ENCODE data around the gene LECT2. TPM values are rescaled to one million over a fixed set of nuclear protein-coding genes. Genes with fewer than 3 reads are reported as not detected.

The LECT2 gene
- polyA plus RNA-seq, 3 donors = 0.79 to 2.1 (median 2.1) TPM

DNA sequence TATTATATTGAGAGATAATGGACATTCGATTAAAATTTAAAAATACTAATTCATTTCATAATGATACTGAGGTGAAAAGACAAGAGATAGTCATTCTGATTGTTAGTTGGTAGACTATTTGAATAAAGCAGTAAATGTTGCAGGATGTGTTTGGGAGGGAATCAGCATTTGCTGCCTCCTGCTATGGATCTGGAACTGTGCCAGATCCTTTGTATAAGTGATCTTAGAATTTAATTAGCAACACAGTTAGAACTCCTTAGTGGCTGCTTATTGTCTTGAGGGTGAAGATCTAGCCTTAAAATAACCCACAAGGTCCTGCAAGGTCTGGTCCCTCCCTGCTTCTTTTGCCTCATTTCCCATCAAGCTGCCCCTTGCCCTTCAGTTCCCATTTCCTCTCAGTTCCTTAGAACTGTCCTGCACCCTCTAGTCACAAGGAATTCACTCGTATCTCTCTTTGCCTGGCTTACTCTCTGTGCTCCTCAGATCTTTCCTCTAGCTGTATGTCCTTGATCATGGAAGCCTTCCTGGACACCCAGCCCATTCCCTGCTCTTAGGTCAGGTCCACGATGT, 12.5 kb downstream of the LECT2 start:
- no peak for DNase-seq (ENCODE audit: low read depth in 3 of 3, low spot score in 2 of 3)

DNA sequence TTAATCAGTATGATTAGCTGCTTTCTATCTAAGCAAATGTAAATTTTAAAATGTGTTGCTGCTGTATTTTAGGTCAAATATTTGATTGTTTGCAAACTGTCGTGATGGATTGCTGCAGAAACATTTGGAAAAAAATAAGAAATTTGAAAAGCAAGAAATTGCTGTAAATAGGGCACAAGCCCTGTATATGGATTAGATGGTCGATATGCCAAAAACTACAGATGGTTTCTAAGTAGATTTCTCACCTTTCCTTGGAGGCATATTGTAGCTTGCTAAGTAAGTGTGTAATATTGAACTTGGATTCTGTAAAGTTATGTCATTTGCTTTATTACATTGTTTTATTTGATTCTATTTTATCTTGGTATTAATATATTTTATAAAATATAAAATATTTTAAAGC, 13.1 kb downstream of the LECT2 start:
- DNase-seq (ENCODE audit: low read depth in 3 of 3, low spot score in 2 of 3) = no peak

DNA sequence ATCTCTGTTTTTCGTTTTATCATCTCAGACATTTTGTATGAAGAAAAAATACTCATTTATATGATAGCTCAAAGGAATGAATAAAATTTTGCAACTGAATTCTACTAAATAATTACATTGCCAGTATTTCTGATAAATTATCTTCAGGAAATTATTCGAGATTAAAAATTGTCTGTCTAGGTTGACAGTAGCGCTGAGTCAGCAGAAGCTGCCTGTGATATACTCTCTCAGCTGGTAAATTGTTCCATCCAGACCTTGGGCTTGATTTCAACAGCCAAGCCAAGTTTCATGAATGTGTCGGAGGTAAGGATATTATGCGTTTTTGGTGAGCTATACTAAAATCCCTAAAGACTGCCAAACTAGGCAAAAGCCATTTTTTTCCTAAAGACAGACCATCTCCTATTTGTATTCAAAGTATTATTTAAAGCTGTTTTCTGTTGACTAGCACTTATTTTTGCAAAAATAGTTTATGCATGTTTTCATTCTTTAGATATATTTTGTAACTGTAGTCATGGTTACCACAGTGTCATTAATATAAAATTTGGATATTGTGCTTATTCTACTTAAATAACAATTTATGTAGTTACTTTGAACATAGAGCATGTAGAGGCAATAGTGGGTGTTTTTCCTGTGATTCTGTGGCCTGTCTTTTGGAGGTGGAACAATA, 17.4 kb downstream of the LECT2 start:
- no peak for DNase-seq (ENCODE audit: low read depth in 3 of 3, low spot score in 2 of 3)

DNA sequence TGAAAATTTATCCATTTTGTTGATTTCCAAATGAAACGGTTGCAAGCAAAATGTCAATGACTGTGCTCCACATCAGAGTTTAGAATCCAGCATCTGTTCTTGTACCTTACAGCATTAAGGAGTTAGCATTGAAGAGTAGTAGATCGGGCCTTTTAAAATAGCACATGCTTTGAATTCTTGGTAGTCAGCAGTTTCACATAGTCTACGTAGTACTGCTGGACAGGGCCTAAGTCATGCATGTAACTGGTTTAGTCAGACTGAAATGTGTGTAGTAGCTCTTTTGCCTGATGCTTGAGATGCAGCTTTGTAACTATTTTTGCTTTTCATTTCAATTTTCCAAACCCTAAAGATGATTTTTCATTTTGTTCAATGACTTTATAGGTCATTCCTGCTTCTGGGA, 19.8 kb downstream of the LECT2 start:
- peak in 1 of 3 donors; percentile 19 for DNase-seq (ENCODE audit: low read depth in 3 of 3, low spot score in 2 of 3)

DNA sequence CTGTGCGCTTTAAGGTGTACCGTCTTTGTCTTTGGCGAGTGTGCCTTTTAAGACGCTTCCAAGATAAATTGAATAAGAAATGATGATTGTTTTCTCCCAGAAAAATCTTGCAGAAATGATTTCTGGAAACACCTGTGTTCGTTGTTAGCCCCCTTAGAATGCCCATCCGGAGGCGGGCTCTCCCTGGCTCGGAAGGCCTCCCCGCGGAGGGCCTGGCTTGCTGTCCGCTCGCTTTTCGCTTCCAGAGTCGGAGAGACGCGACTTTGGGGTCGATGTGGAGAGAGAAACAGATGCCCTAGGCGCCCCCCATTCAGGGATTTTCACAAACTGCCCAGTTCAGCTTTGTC, 23.9 kb downstream of the LECT2 start:
- peak in 1 of 3 donors; percentile 6 for DNase-seq (ENCODE audit: low read depth in 3 of 3, low spot score in 2 of 3)

DNA sequence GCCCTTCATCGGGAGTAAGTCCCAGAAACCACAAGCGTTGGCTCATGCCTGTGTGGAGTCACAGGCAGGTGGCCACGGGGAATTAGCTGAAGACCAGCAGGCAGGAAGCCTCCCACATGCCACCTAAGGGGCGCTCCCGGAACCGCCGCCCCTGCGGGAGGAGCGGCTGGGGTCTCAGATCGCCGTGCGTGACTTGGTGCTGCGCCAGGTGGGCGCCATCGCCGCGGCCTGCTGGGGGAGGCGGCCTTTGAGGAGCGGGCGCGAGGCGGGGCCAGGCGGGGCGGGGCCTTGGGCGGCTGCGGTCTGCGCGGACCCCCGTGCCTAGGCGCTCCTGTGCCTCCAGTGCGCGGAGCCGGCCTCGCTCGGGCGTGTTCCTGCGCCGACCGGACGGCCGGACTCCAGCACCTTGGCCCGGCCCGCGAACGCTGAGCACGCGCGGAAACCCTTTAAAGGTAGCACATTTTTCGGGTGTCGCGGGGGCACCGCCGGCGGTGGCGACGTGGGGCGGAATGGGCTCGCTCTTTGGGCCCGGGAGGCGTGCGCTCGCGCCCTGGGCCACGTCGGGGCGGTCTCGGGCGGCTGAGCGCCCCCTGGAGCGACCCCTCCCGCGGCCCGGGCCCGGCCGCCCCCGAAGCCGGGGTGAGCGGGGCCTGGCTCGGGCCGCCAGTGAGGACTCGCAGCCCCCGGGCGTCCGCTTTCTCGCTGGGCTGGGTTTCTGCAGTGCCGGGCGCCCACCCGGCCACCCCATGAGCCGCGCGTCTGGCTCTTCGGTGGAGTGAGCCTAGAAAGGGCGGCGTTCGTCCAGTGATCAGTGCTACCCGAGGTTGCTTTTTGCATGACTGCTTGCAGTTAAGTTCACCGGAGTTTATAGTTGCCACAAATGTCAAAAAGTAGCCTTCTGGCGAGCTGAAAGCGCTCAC, 24.5 kb downstream of the LECT2 start:
- DNase-seq (ENCODE audit: low read depth in 3 of 3, low spot score in 2 of 3) = peak in 2 of 3 donors; percentile 31 to 33

DNA sequence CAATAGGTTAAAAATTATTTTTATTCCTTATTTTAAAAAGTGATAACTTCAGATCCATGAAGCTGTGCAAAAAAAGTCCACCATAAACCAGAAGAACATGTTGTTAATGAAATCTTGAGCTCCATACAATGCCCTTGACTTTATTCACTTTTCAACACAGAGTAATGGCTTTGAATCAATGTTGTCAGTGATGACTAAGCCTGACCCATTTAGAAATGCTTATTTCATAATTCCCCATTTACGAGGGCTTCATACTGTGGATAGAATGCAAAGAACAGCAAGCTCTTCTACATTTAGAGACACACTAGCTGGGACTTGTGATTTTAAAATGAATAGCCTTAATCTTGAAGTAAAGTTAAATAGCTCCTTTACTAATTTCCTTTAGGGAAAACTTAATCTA, 33.4 kb downstream of the LECT2 start:
- DNase-seq (ENCODE audit: low read depth in 3 of 3, low spot score in 2 of 3) = no peak

DNA sequence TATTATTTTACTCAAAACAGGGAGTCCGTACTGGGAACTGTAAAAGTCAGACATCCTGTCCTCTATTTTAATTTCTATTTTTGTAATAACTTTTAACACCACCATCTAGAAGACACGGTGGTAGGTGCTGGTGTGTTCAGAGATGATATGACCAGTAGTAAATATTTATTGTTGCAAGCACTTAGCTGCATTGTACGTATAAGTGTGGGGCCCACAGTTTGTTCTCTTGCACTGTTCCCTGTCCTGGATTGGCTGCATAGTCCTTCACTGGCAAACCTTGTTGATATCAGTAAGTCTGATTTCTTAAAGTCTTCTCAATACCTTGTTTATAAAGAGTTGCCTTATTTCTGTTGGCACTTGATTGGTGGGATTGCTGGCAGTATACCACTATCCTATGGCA, 34.6 kb downstream of the LECT2 start:
- no peak for DNase-seq (ENCODE audit: low read depth in 3 of 3, low spot score in 2 of 3)

DNA sequence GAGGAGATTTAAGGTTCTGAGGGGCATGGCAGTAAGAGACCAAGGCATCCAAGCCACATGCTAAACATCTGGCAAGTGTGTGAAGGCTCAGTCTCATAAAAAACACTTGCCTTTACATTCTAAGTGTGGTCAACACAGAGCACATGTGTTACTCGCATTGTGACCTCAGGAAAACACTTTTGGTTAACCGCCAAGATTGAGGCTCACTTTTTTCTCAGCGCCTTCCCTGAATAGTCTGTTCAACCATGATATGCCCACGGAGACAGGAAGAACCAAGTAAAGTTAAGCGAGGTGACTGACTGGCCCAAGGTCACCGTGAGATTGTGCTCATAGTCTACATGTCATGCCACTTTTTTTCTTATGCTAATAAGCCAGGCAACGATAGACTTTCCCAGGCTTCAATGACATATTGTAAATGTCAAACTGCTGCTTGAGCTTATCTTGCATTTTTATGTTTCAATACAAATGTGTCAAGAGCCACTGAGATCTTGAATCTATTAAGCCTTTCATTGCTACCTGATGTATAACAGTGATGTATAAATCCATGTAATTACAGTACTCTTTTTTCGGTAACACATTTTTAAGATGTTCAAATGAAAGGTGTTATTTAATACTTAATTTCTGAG, 38.0 kb downstream of the LECT2 start:
- no peak for DNase-seq (ENCODE audit: low read depth in 3 of 3, low spot score in 2 of 3)

DNA sequence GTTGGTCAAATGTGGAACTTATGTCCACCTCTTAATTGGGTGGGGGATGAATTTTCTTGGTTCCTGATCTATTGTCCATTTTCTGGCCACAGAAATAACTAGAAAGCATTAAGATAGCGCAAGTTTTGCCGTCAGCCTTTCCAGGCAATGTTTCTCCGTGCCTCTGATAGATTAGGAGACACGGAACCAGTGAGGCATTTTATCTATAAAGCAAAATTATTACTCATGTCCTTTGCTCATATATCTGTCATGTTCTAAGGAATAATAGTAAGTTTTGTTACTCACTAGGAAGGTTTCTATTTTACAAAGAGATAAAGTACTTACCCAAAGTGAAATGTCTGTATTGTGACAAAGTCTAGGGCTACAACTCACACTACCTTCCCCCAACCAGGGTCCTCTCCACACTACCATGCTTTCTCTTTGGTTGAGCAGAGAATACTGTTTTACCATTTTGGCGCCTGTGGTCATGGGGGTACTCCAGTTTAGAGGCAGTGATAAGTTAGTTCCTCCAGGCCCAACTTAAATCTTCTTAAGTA, 39.2 kb downstream of the LECT2 start:
- DNase-seq (ENCODE audit: low read depth in 3 of 3, low spot score in 2 of 3) = no peak

DNA sequence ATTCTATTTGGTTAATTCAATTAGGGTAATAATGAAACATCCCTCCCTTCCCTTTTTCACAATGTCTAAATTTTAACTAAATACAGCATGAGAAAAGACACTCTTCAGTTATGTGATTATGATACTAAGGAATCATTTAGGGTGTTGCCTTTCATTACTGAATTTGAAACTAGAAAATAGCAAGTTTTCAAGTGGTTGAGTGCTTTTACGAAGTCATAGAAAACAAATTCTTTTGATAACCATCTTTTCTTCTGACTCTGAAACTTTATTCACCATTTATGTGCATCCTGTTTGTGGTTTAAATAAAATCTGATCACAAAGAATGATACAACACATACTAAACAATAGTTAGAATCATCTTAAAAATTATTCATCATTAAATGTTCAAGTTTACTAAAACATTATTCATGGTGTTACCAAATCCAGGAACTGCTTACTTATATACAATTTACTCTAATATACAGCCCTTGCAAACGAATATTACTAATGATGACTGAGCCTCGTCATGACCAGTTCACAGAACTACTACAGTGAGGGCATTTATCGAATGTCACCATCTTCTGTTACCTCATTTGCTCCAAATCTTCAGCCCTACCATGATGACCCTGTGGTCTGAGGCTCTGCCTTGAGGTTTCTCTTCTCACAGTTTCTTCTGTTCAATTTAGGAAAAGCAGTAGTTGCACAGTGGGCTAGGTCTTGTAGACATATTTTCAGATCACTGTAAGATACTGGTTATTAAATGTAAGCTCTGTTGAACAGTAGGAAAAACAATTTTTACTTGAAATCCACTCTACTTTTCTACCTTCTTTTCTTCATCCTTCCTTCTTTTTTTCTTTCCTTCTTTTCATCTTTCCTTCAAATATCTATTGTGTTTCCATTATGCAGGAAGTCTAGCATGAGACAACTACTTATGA, 40.8 kb downstream of the LECT2 start:
- DNase-seq (ENCODE audit: low read depth in 3 of 3, low spot score in 2 of 3) = no peak

DNA sequence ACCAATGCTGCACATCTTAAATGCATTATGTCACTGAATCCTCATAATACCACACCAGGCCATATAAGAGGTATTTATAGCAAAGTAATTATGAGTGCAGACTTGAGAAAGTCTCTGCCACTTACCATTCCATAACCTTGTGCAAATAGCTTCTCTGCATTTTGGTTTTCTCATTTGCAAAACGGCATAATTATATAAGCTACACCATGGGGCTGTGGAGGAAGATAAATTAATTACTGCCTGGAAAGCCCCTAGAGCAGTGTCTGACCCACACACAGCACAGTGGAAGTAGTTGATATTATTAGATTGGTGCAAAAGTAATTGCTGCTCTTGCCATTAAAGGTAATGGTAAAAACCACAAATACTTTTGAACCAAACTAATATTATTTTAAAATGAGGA, 49.6 kb downstream of the LECT2 start:
- no peak for DNase-seq (ENCODE audit: low read depth in 3 of 3, low spot score in 2 of 3)

DNA sequence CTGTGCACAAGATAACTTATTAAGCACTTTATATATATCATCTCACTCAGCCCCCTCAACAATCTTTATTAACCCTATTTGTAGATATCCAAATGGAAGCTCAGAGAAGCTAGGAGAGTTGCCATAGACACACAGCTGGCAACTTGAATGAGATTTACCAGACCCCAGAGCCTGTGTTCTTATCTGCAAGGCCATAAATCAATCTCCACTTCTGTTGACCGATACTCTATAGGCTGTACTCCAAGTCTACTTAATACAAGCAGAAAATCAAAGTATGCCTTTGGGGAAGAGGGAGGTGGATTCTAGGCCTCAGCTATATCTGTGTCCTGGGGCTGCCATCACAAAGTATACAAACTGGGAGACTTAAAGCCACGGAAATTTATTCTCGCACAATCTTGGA, 53.1 kb downstream of the LECT2 start:
- DNase-seq (ENCODE audit: low read depth in 3 of 3, low spot score in 2 of 3) = no peak

DNA sequence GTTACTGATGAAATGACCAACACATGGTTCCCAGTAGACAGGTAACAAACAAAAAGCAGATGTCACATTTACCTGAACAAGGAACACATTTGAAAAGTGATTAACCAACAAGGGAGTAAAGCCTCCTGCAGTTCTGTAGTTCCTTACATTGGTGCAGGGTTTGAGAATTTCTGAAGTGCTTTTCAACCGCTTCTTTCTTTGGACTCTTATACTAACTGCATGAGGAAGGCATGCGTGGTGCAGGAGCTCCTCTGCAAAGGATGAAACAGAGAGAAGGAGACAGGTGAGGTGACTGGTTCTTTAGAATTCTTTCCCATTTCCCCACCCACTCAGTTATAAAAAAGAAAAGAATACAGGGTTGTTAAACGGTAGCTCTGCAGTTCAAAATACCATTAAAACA, 54.5 kb downstream of the LECT2 start:
- no peak for DNase-seq (ENCODE audit: low read depth in 3 of 3, low spot score in 2 of 3)

DNA sequence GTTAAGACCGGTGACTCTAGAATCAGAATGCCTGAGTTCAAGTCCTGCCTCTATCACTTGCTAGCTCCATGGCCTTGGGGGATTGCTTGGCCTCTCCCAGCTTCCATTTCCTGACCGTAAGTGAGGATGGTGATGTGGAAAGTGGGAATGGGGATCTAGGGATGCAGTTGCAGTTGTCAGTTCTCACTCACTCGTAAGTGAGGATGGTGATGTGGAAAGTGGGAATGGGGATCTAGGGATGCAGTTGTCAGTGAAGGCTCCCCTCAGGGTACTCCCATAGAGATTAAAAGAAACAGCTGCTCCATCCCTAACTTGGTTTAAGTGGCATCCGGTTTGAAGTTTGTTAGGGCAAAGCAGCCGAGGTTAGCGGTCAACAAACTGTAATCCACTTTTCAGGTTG, 56.1 kb downstream of the LECT2 start:
- DNase-seq (ENCODE audit: low read depth in 3 of 3, low spot score in 2 of 3) = no peak

Other genes with a start within 250 kb of the LECT2 start
- gene SLC25A48, start 120.3 kb downstream of the LECT2 start, polyA plus RNA-seq (ENCODE audit: insufficient read length in 3 of 3) = 1 to 10 TPM; 2.7 to 3.8 (median 3.4) TPM
- gene IL9, start 59.1 kb downstream of the LECT2 start, polyA plus RNA-seq (ENCODE audit: insufficient read length in 3 of 3) = not detected
- 100 to 1,000 TPM; 188 to 278 (median 225) TPM for gene TGFBI, start 74.0 kb upstream of the LECT2 start, polyA plus RNA-seq (ENCODE audit: insufficient read length in 3 of 3)
- 10 to 100 TPM; 71.1 to 71.2 (median 71.2) TPM for gene SMAD5, start 177.9 kb upstream of the LECT2 start, polyA plus RNA-seq (ENCODE audit: insufficient read length in 3 of 3)
- 10 to 100 TPM in 2 of 3 donors, 1 to 10 TPM in 1; 8.8 to 13.3 (median 11.6) TPM for gene SMIM32, start 238.2 kb upstream of the LECT2 start, polyA plus RNA-seq (ENCODE audit: insufficient read length in 3 of 3)